ENCODE data around the gene DNAH7.

- no peak for TF ChIP-seq CTCF (IDR thresholded peaks at IDR 0.05)
- no peak for TF ChIP-seq POLR2AphosphoS5 (IDR thresholded peaks at IDR 0.05)
- no peak for TF ChIP-seq POLR2A (IDR thresholded peaks at IDR 0.05)
- TF ChIP-seq EP300 (IDR thresholded peaks at IDR 0.05), result no peak
These were observed 286.5 kb downstream of the DNAH7 start for GRCh38 chr2:195782156-195782555.
